ENCODE measurements around the gene IER5L. TPM values are rescaled to one million over a fixed set of nuclear protein-coding genes. Genes with fewer than 3 reads are reported as not detected.
A peak's percentile ranks its signal among the peaks of the same experiment; 100 is the strongest.

The IER5L gene
- total RNA-seq, 2 donors from 2014 or later = 6.8 to 8.1 TPM

GRCh38 chr9:129203556-129203909 is 25.5 kb upstream of the IER5L start:
- no peak overlapping the region for H3K9ac ChIP-seq (ENCODE audit: extremely low read depth, low read length, poor library complexity, severe bottlenecking)
- no peaks in the 10 kb centered on the region for H3K9me3 ChIP-seq (ENCODE audit: control insufficient read depth, low read length)
- H3K4me1 Mint-ChIP-seq = peaks cover 9% of the 10 kb centered on the region
- no peaks in the 10 kb centered on the region for H3K4me1 ChIP-seq (ENCODE audit: control insufficient read depth, insufficient read depth, low read length)
- TF ChIP-seq, protein P1, sequence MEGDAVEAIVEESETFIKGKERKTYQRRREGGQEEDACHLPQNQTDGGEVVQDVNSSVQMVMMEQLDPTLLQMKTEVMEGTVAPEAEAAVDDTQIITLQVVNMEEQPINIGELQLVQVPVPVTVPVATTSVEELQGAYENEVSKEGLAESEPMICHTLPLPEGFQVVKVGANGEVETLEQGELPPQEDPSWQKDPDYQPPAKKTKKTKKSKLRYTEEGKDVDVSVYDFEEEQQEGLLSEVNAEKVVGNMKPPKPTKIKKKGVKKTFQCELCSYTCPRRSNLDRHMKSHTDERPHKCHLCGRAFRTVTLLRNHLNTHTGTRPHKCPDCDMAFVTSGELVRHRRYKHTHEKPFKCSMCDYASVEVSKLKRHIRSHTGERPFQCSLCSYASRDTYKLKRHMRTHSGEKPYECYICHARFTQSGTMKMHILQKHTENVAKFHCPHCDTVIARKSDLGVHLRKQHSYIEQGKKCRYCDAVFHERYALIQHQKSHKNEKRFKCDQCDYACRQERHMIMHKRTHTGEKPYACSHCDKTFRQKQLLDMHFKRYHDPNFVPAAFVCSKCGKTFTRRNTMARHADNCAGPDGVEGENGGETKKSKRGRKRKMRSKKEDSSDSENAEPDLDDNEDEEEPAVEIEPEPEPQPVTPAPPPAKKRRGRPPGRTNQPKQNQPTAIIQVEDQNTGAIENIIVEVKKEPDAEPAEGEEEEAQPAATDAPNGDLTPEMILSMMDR (conservative IDR thresholded peaks at IDR 0.05) = no peak
- H3K4me3 Mint-ChIP-seq = peak overlapping the region; percentile 60
- DNase-seq = no peak
- no peak overlapping the region for H3K27ac ChIP-seq (ENCODE audit: low read depth, low read length)
- H3K36me3 ChIP-seq (ENCODE audit: control insufficient read depth, insufficient read depth, low read length) = no peaks in the 10 kb centered on the region
- peaks cover 1% of the 10 kb centered on the region for H3K9me3 Mint-ChIP-seq
- H3K27me3 Mint-ChIP-seq (ENCODE audit: insufficient read depth) = peaks cover 10% of the 10 kb centered on the region
- H3K27ac Mint-ChIP-seq = no peak overlapping the region
- H3K4me3 ChIP-seq (ENCODE audit: low read length) = peak overlapping the region; percentile 79
- 87 to 89% methylated on average over 5 to 11 of the region's 11 CpGs for WGBS, 2 experiments (ENCODE audit: insufficient coverage in 1 of 2, insufficient read length in 1 of 2)
- H3K27me3 ChIP-seq (ENCODE audit: control insufficient read depth, insufficient read depth, low read length, poor library complexity, severe bottlenecking) = no peaks in the 10 kb centered on the region
- H3K36me3 Mint-ChIP-seq (ENCODE audit: low read depth) = no peaks in the 10 kb centered on the region

GRCh38 chr9:129202613-129203555 is 24.8 kb upstream of the IER5L start:
- H3K27ac Mint-ChIP-seq = no peak overlapping the region
- H3K4me3 Mint-ChIP-seq = peak overlapping the region; percentile 60
- Histone ChIP-seq H3K9me3 (ENCODE audit: control insufficient read depth, low read length) (no peaks in the 10 kb centered on the region), H3K27ac (ENCODE audit: low read depth, low read length) (no peak overlapping the region), H3K4me1 (ENCODE audit: control insufficient read depth, insufficient read depth, low read length) (no peaks in the 10 kb centered on the region), H3K9ac (ENCODE audit: extremely low read depth, low read length, poor library complexity, severe bottlenecking) (no peak overlapping the region), H3K36me3 (ENCODE audit: control insufficient read depth, insufficient read depth, low read length) (no peaks in the 10 kb centered on the region), H3K27me3 (ENCODE audit: control insufficient read depth, insufficient read depth, low read length, poor library complexity, severe bottlenecking) (no peaks in the 10 kb centered on the region), H3K4me3 (ENCODE audit: low read length) (peak overlapping the region; percentile 79)
- peaks cover 1% of the 10 kb centered on the region for H3K9me3 Mint-ChIP-seq
- H3K36me3 Mint-ChIP-seq (ENCODE audit: low read depth) = no peaks in the 10 kb centered on the region
- peak; percentile 95 for DNase-seq
- peaks cover 16% of the 10 kb centered on the region for H3K27me3 Mint-ChIP-seq (ENCODE audit: insufficient read depth)
- TF ChIP-seq, protein P1 (conservative IDR thresholded peaks at IDR 0.05) = no peak
- peaks cover 12% of the 10 kb centered on the region for H3K4me1 Mint-ChIP-seq
- WGBS, 2 experiments (ENCODE audit: insufficient coverage in 1 of 2, insufficient read length in 1 of 2) = 9 to 10% methylated on average over 19 to 57 of the region's 57 CpGs

GRCh38 chr9:129201866-129202265 is 23.8 kb upstream of the IER5L start:
- peaks cover 1% of the 10 kb centered on the region for H3K9me3 Mint-ChIP-seq
- no peaks in the 10 kb centered on the region for H3K36me3 Mint-ChIP-seq (ENCODE audit: low read depth)
- no peak overlapping the region for H3K4me3 ChIP-seq (ENCODE audit: low read length)
- DNase-seq = no peak
- TF ChIP-seq, protein P1 (conservative IDR thresholded peaks at IDR 0.05) = no peak
- 90 to 95% methylated on average over 8 to 9 of the region's 9 CpGs for WGBS, 2 experiments (ENCODE audit: insufficient coverage in 1 of 2, insufficient read length in 1 of 2)
- H3K4me1 ChIP-seq (ENCODE audit: control insufficient read depth, insufficient read depth, low read length) = no peaks in the 10 kb centered on the region
- peaks cover 20% of the 10 kb centered on the region for H3K27me3 Mint-ChIP-seq (ENCODE audit: insufficient read depth)
- H3K9me3 ChIP-seq (ENCODE audit: control insufficient read depth, low read length) = no peaks in the 10 kb centered on the region
- H3K36me3 ChIP-seq (ENCODE audit: control insufficient read depth, insufficient read depth, low read length) = no peaks in the 10 kb centered on the region
- no peak overlapping the region for H3K27ac Mint-ChIP-seq
- H3K27me3 ChIP-seq (ENCODE audit: control insufficient read depth, insufficient read depth, low read length, poor library complexity, severe bottlenecking) = no peaks in the 10 kb centered on the region
- H3K4me3 Mint-ChIP-seq = no peak overlapping the region
- H3K9ac ChIP-seq (ENCODE audit: extremely low read depth, low read length, poor library complexity, severe bottlenecking) = no peak overlapping the region
- peaks cover 6% of the 10 kb centered on the region for H3K4me1 Mint-ChIP-seq
- no peak overlapping the region for H3K27ac ChIP-seq (ENCODE audit: low read depth, low read length)

Data from endodermal cell (in vitro differentiated cells).